SJCRH30 (cell line): Measurements from ENCODE around the gene RRP12. TPM values are rescaled to one million over a fixed set of nuclear protein-coding genes. Genes with fewer than 3 reads are reported as not detected.

Source experiments
- DNase-seq, 2 experiments: peaks; one replicate each; pipeline ENCODE4 v3.0.0-alpha.2; 2015 to 2020
- H3K27ac ChIP-seq: fragments of 250-450 bp; sonication (Bioruptor Pico); 2 replicates; pipeline ENCODE4 v1.5.1; 2020; ENCODE audit warnings: mild to moderate bottlenecking, moderate library complexity
- H3K27me3 ChIP-seq: fragments of 250-450 bp; sonication (Bioruptor Pico); 2 replicates; pipeline ENCODE4 v1.5.1; 2020; ENCODE audit warnings: mild to moderate bottlenecking, moderate library complexity
- H3K36me3 ChIP-seq: fragments of 250-450 bp; sonication (Bioruptor Pico); 2 replicates; pipeline ENCODE4 v1.5.1; 2020; ENCODE audit warnings: mild to moderate bottlenecking, moderate library complexity
- H3K4me1 ChIP-seq: fragments of 250-450 bp; sonication (Bioruptor Pico); 2 replicates; pipeline ENCODE4 v1.5.1; 2020; ENCODE audit warnings: mild to moderate bottlenecking, moderate library complexity
- H3K4me3 ChIP-seq: fragments of 250-450 bp; sonication (Bioruptor Pico); 2 replicates; pipeline ENCODE4 v1.5.1; 2020; ENCODE audit warnings: mild to moderate bottlenecking, moderate library complexity
- H3K9me3 ChIP-seq: fragments of 250-450 bp; sonication (Bioruptor Pico); replicated peaks from 2 replicates; pipeline ENCODE4 v1.5.1; 2020; ENCODE audit warnings: mild to moderate bottlenecking, moderate library complexity
- total RNA-seq: library from RNA; depleted of rRNA; stranded (reverse); fragments of >200 nt; shearing (Covaris generic); gene quantifications from 2 replicates; pipeline ENCODE4 v1.2.3, GENCODE V29; 2014

Gene RRP12
- total RNA-seq, 1 experiment from 2014 or later, result 26.8 TPM

DNA sequence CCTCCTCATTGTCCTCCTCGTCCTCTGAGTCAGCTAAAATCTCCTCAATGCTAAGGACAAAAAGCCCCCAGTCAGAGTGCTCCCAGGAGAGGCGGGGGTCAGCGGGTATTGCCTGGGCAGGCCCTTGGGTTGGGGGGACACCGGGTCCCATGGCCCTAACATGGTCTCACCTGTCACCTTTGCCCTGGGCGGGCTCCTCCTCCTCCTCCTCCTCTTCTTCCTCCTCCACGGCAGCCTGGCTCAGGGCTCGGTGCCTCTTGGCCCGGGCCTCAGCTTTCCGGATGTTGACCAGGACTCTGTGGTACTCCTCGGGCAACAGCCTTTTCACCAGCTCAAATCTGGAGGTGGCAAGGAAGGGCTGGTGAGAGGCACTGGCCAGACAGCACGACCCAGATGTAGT is 34.6 kb downstream of the RRP12 start:
- DNase-seq, result no peak
- Histone ChIP-seq H3K27ac (no peak overlapping the region), H3K36me3 (peaks cover 49% of the 10 kb centered on the region), H3K27me3 (no peaks in the 10 kb centered on the region), H3K9me3 (no peaks in the 10 kb centered on the region), H3K4me3 (no peak overlapping the region), H3K4me1 (no peaks in the 10 kb centered on the region)

DNA sequence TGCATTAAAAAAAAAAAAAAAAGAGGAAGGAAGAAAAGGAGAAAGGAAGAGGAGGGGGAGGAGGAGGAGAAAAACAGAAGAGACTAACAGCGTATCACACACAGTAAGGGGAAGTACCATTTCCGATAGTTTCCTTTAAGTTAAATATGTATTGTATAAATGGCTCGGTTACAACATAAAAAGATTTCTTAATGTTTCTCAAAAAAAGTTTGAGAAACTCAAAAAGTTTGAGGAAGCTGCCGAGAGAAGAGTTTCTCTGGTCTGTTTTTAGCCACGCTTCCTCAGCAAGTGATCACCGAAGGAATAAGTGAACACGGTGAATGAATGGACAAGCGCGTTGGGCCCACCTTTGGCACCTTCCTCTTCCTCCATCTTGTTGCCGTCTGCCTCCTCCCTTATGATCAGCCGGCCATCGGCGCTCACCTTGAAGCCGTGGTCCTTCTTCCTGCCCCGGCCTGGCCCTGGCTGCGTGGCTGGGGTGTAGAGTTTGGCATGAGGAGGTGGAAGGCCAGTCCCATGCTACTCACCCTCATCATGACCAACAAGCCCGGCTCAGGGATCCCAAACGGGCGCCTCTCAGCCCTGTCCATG is 35.3 kb downstream of the RRP12 start:
- no peaks in the 10 kb centered on the region for H3K9me3 ChIP-seq
- no peak overlapping the region for H3K4me3 ChIP-seq
- H3K36me3 ChIP-seq, result peaks cover 48% of the 10 kb centered on the region
- H3K4me1 ChIP-seq, result no peaks in the 10 kb centered on the region
- no peaks in the 10 kb centered on the region for H3K27me3 ChIP-seq
- no peak for DNase-seq
- no peak overlapping the region for H3K27ac ChIP-seq

DNA sequence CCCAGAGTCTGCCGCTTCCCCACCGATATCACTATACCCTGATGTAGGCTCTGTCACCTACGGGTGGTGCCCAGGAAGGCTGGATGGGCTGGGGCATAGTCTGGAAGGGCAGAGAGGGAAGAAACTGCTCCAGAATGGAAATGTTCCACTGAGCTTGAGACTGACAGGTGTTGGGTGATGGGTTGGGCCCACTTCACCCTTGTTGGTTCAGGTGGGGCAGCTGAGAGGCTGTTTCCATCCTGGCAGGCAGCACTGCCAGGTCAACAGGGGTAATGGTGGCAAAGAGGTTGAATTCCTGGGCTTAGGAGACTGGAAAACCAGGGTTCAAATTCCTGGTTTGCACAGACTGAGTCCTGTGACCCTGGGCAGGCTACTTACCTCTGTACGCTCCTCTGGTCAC is 38.1 kb downstream of the RRP12 start:
- H3K27ac ChIP-seq, result no peak overlapping the region
- no peak for DNase-seq
- H3K9me3 ChIP-seq, result no peaks in the 10 kb centered on the region
- no peaks in the 10 kb centered on the region for H3K27me3 ChIP-seq
- no peaks in the 10 kb centered on the region for H3K4me1 ChIP-seq
- peaks cover 31% of the 10 kb centered on the region for H3K36me3 ChIP-seq
- H3K4me3 ChIP-seq, result no peak overlapping the region

DNA sequence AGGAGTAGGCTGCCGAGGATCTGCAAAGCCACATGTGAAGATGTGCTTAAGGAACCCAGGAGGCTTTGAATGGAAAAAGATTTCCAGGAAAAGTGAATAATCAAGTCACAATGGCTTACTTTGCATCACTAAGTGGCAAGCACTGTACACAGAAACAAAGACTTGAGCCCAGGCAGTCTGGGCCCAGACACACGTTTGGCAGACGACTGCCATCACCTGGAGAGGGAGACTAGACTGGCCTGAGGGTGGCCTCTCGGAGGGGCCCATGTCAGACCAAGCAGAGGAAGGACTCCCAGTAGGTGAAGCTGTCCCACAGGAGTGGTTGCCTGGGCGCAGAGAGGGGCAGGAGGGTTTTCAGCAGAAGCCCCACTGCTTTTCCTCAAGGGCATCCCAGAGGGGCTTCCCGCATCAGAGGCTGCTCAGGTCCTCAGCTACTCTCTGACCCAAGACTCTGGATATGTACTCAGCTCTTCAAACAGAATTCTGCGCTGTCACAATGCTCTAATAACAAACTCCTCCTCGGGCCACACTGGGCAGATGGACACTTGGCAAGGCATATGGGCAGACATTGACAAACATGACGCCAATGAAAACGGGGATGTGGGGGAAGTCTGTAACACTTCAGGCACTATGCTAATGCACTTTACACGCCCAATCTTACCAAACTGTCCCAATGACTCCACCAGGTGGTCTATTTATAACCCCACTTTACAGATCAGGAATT is 38.7 kb downstream of the RRP12 start:
- no peak overlapping the region for H3K4me3 ChIP-seq
- H3K27me3 ChIP-seq, result no peaks in the 10 kb centered on the region
- no peak overlapping the region for H3K27ac ChIP-seq
- H3K4me1 ChIP-seq, result no peaks in the 10 kb centered on the region
- no peak for DNase-seq
- H3K36me3 ChIP-seq, result peaks cover 30% of the 10 kb centered on the region
- H3K9me3 ChIP-seq, result no peaks in the 10 kb centered on the region

DNA sequence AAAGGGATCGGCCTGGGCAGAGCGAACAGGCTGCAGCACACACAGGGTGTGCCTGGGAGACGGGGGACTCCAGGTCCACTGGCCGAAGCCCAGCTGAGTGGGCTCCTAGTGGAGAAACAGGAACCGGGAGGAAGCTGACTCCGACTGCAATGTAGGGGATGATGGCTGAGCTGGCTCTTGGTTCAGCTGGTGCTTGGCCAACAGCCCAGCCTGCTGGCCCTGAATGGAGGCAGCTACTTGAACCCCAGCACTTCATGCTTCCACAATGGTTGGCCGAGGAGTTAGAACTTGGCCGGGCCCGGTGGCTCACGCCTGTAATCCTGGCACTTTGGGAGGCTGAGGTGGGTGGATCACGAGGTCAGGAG is 39.6 kb downstream of the RRP12 start:
- no peaks in the 10 kb centered on the region for H3K4me1 ChIP-seq
- H3K27me3 ChIP-seq, result no peaks in the 10 kb centered on the region
- DNase-seq, result no peak
- no peak overlapping the region for H3K27ac ChIP-seq
- no peaks in the 10 kb centered on the region for H3K9me3 ChIP-seq
- peaks cover 29% of the 10 kb centered on the region for H3K36me3 ChIP-seq
- H3K4me3 ChIP-seq, result no peak overlapping the region

DNA sequence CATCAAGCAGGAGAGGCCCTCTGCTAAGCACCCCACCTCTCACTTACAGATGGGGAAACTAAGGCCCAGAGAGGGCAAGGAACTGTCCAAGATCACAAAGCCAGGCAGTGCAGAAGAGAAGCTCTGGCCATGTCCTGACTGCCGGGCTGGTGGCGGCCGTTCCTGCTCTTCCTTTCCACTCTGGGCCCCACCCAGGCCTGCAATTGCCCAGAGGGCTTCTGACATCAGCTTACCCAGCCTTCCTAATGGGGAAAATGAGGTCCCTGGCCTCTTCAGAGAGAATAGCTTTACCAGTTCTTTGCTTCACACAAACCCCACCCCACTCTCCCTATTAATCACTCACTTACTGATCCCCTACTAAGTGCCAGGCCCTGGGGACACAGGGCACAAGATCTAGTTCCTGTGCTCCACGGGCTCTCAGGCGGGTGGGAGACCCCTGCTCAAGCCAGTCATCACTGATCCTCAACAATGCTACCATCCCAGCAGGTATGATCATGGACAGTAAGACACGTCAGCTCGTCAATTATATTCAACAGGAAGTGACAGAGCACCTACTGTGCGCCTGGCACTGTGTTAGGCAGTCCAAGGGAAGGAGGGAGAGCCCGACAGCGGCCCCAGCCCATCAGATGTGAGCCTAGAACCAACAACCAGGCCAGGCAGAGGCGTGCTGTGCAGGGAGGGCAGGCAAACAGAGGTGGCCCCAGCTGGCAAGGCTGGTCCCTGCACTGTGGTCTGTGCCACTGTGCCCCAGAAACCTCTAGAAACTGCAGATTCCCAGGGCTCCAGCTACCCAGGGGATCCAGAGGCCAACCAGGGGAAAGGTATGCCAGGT is 40.2 kb downstream of the RRP12 start:
- 0 out of 2 replicates have a peak, but pooled peaks cover 4% of the 10 kb centered on the region for H3K4me1 ChIP-seq
- no peak overlapping the region for H3K4me3 ChIP-seq
- H3K27me3 ChIP-seq, result no peaks in the 10 kb centered on the region
- peaks cover 29% of the 10 kb centered on the region for H3K36me3 ChIP-seq
- H3K27ac ChIP-seq, result no peak overlapping the region
- H3K9me3 ChIP-seq, result no peaks in the 10 kb centered on the region
- DNase-seq, result no peak

DNA sequence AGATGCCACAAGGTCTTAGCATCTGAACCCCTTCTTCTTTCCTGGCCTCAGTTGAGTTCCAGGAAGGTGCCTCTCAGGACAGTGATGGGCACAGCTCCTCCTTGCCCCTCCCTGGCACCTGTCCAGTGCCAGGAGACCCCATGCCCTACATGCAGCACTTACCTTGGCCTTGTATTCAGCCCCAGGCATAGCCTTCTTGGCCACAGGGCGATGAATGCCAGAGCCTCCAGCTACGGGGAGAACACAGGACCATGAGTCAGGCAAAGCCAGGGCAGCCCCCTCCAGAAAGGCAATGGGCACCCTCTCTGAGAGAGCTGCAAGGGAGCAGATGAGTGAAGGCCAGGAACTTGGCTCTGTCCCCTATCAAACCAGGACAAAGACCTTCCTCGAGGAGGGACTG is 42.4 kb downstream of the RRP12 start:
- no peak overlapping the region for H3K27ac ChIP-seq
- H3K9me3 ChIP-seq, result no peaks in the 10 kb centered on the region
- no peaks in the 10 kb centered on the region for H3K27me3 ChIP-seq
- no peak for DNase-seq
- H3K4me3 ChIP-seq, result no peak overlapping the region
- peaks cover 33% of the 10 kb centered on the region for H3K36me3 ChIP-seq
- H3K4me1 ChIP-seq, result 0 out of 2 replicates have a peak, but pooled peaks cover 4% of the 10 kb centered on the region

DNA sequence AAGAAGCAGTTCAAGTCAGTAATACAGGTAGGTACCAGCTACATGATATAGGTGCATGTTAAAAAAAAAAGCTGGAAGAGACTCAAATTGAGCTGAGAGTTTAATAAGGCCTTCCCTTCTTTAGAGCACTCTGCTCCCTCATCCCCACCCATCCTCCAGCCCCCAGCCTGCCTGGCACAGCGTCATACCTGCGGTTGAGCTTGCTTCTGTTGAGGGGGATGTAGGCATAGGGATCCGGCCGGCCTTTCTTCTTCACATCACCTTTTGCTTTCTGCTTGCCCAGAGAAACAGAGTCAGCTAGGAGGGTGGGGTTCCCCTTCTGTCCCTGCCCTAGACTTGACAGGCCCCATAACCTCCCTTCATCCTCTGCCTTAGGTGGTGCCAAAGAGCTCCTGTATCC is 42.8 kb downstream of the RRP12 start:
- Histone ChIP-seq H3K36me3 (peaks cover 29% of the 10 kb centered on the region), H3K4me3 (no peak overlapping the region), H3K27ac (no peak overlapping the region), H3K9me3 (no peaks in the 10 kb centered on the region), H3K4me1 (0 out of 2 replicates have a peak, but pooled peaks cover 4% of the 10 kb centered on the region), H3K27me3 (no peaks in the 10 kb centered on the region)
- no peak for DNase-seq

DNA sequence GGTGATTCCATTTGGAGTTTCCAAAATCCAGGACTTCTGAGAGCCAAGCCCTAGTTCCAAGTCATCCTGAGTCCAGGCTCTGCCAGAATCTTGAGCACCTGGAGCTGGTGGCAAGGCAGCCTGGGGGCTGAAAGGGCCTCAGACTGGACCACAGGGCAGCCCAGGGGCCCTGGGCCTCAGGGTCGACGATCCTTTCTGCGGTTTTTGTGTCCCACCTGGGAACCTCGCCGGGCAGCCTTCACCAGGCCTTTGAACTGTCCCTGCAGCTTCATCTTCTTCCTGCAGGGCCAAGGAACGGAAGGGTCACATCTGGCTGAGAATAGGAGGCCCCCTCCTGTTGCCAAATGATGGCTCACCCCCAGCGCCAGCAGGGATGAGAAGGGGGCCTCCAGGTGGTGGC is 44.2 kb downstream of the RRP12 start:
- peak overlapping the region; percentile 41; the same call in 1 of the 2 replicates for H3K27ac ChIP-seq
- H3K27me3 ChIP-seq, result no peaks in the 10 kb centered on the region
- H3K4me3 ChIP-seq, result no peak overlapping the region
- DNase-seq, result no peak
- H3K9me3 ChIP-seq, result no peaks in the 10 kb centered on the region
- 0 out of 2 replicates have a peak, but pooled peaks cover 4% of the 10 kb centered on the region for H3K4me1 ChIP-seq
- H3K36me3 ChIP-seq, result peaks cover 29% of the 10 kb centered on the region

DNA sequence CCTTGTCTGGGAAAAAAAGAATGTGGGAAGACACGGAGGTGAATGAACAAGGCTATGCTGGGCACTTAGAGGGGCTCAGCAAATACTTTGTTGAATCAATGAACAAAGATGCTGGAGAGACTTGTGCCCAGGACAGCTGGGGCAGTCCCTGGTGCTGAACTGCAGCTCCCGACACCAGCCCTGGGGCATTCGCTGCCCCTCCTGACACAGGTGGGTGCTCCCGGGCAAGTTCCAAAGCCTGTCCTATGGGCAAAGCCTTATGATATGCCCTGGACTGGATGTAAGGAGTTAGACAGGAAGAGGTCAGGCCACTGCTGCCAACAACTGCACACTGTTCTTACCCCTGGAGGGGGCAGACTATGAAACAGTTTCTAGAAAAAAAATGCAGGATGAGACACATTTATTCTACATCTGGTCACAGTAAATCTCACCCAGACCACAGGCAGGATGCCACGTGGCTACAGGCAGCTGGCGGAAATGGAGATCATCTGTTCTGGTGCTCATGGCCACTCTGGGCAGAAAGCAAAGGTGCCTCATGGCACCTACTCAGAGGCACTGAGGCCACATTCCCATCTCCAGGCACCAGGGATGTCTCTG is 44.7 kb downstream of the RRP12 start:
- 0 out of 2 replicates have a peak, but pooled peaks cover 4% of the 10 kb centered on the region for H3K4me1 ChIP-seq
- DNase-seq, result peak; percentile 27 to 42
- no peaks in the 10 kb centered on the region for H3K9me3 ChIP-seq
- no peak overlapping the region for H3K4me3 ChIP-seq
- H3K36me3 ChIP-seq, result peaks cover 32% of the 10 kb centered on the region
- peak overlapping the region; percentile 41; the same call in 1 of the 2 replicates for H3K27ac ChIP-seq
- H3K27me3 ChIP-seq, result no peaks in the 10 kb centered on the region

DNA sequence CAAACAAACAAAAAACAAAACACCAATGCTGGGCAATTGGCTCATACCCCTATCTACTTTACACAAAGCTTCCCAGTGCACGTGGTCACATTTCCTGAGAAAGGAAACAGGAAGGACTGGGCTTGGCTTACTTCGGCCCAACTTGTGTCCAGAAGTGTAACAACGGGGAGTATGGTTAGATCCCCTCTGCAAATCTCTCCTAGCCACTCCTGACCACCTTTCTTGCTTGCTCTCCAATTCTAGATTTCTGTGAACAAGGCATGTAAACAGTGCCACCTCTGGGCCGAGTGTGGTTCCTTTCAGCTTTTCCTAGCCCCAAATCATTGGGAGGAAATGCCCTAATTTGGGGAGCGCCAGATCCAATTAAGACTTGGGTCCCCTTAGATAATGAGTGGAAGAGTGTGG is 45.6 kb downstream of the RRP12 start:
- Histone ChIP-seq H3K36me3 (peaks cover 33% of the 10 kb centered on the region), H3K4me3 (no peak overlapping the region), H3K4me1 (0 out of 2 replicates have a peak, but pooled peaks cover 4% of the 10 kb centered on the region), H3K9me3 (no peaks in the 10 kb centered on the region), H3K27ac (no peak overlapping the region), H3K27me3 (no peaks in the 10 kb centered on the region)
- DNase-seq, result no peak

DNA sequence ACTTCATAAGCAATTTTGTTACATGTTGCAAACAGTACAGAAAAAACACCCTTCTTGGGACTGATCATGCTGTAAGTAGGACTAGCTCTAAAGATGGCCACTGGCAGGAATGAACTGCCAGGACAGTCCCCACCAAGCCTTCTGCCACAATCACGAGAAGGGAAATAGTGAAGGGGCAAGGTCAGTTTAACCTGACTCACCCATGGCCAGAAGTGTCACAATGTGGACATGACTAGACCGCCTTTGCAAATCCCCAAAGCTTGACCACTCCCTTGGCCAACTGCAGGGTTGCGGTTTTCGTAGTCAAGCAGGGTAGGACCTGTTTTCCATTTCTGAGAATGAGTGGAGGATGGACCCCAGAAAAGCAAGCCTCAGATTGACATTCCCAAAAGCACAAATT is 47.2 kb downstream of the RRP12 start:
- Histone ChIP-seq H3K36me3 (peaks cover 33% of the 10 kb centered on the region), H3K9me3 (no peaks in the 10 kb centered on the region), H3K27me3 (no peaks in the 10 kb centered on the region), H3K27ac (no peak overlapping the region), H3K4me3 (no peak overlapping the region), H3K4me1 (0 out of 2 replicates have a peak, but pooled peaks cover 4% of the 10 kb centered on the region)
- DNase-seq, result no peak

DNA sequence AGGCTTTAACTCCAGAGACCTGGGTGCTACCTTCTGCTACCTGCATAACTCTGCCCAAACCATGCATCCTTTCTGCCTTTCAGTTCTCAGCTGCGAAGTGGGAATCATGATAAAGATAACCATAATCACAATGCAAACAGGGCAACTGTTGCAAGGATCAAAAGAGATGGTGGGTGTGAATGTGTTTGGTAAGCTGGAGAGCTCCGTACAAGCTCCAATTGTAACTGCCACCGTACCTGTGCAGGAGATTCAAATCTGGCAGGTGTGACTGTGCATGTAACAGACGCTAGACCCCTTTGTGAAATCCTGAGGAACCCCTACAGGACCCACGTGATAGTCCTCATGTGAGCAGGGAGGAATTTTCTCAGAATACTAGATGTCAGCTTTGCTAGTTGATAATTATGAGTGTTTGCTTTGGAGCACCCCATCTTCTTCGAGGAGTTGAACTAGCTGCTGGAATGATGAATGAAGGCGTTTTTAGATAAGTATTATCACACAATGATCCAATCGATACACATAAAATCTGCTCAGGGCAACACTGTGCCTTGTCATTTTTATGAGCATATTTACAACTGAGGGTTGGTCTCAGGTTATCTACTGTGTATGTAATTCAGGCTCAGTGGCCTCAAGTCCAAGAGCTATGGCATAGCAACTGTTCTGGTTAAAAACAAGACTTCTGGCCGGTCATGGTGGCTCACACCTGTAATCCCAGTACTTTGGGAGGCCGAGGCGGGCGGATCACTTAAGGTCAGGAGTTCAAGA is 51.2 kb downstream of the RRP12 start:
- Histone ChIP-seq H3K4me1 (no peaks in the 10 kb centered on the region), H3K9me3 (no peaks in the 10 kb centered on the region), H3K36me3 (peaks cover 4% of the 10 kb centered on the region), H3K27me3 (no peaks in the 10 kb centered on the region), H3K27ac (no peak overlapping the region), H3K4me3 (no peak overlapping the region)
- no peak for DNase-seq

DNA sequence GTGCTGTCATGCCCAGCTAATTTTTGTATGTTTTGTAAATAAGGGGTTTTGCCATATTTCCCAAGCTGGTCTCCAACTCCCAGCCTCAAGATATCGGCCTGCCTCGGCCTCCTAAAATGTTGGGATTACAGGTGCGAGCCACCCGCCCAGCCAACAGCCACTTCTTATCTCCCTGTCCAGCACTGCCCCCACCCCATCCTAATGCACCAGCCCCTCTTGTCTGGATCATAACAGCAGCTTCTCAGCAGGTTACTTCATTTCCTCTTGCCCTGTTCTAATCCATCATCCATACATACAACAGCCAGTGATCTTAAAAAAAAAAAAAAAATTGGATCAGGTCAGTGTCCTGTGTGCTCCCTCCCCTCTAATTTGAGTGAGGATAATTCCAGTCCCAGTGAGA is 53.8 kb downstream of the RRP12 start:
- Histone ChIP-seq H3K9me3 (no peaks in the 10 kb centered on the region), H3K36me3 (0 out of 2 replicates have a peak, but pooled peaks cover 3% of the 10 kb centered on the region), H3K4me3 (no peak overlapping the region), H3K27ac (no peak overlapping the region), H3K27me3 (no peaks in the 10 kb centered on the region), H3K4me1 (no peaks in the 10 kb centered on the region)
- DNase-seq, result no peak
